Stimulated activated CD4-positive, alpha-beta T cell treated with anti-CD3 and anti-CD28 coated beads, Interleukin-1b, Interleukin-23, amount 100 ng/mL, for 48 hours (primary cell): Measurements from ENCODE around the gene TWNK.
"Not testable (repeated sequence)": the region's sequence is repeated elsewhere in the genome, so short reads cannot be mapped to it uniquely, and the experiment has no call there.

Experiments used
- DNase-seq: peaks from one replicate; pipeline ENCODE4 v3.0.0-alpha.2; 2020

The TWNK gene

GRCh38 chr10:101032637-101033224, 45.4 kb downstream of the TWNK start:
- peak; percentile 60 for DNase-seq

GRCh38 chr10:101033276-101033675, 45.9 kb downstream of the TWNK start:
- no peak for DNase-seq

DNA sequence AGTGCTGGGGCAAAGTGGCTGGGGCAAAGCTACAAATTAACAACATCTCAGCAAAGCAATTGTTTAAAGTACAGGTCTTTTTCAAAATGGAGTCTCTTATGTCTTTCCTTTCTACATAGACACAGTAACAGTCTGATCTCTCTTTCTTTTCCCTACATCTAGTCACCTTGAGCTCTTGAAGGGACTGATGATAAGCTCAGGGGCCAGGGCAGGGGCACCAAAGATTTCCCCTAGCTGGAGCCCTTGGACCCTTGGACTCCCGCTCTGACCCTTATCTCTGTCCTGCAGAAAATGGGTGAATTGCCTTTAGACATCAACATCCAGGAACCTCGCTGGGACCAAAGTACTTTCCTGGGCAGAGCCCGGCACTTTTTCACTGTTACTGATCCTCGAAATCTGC, 47.1 kb downstream of the TWNK start:
- not testable (repeated sequence) for DNase-seq

GRCh38 chr10:101035314-101035713, 48.0 kb downstream of the TWNK start:
- DNase-seq = no peak

DNA sequence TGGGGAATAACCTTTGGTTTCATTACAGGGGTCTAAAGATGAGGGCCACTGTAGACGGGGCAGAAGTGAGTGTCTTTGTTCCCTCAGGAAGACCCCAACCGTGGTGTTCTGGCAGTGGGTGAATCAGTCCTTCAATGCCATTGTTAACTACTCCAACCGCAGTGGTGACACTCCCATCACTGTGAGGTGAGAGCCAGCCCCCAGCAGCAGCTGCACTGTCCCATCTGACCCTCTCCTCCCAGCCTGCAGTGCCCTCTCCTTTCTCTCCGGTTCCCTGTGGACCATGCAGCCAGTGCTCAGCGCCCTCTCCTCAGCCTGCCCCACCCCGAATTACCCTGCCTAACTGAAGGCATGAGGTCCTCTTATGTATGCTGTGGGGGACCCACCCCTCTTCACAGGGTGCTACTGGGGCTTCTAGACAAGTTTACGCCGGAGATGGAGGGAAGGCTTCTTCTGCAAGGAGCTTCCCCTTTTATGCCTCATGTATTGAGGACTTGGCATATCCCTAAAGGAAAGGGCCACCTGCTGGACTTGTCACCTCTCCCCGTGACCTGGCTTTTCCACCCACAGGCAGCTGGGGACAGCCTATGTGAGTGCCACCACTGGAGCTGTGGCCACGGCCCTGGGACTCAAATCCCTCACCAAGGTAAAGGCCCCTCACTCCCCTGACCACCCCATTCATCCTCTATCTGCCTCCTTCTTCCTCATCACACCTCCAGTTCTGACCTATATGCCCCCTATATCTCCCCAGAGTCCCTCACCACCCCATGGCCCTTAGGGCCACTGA, 48.8 kb downstream of the TWNK start:
- no peak for DNase-seq

DNA sequence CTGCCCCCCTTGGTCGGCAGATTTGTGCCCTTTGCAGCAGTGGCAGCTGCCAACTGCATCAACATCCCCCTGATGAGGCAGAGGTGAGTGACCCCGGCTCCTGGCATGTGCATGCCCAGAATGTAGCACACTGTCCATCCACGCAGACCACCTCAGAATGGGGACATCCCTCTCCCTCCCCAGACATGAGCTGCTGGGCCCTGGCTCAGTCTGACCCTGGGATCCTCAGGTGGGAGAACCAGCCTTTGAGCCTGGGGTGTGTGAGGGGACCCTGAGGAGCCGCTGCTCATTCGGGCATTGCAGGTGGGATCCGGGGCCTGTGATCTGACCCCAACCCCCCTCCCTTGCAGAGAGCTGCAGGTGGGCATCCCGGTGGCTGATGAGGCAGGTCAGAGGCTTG, 49.4 kb downstream of the TWNK start:
- DNase-seq = no peak

GRCh38 chr10:101038484-101038883, 51.1 kb downstream of the TWNK start:
- no peak for DNase-seq

DNA sequence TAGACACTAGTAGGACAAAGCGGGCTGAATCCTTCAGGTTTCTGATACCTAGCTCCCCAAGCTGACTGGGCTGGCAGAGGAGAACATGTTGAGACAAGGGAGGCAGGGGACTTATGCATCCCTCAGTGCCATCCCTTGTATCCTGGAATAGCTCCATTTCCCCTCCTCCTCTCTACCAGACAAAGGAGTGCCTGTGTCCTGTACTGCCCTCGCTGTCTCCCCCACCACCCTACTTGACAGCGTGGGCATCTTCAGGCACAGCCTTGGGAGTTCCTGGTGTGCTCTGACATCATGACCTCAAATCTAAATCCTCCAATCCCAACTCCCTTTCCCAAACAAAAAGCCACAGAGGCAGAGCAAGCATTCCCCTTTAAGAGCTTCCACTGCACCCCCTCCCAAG, 52.7 kb downstream of the TWNK start:
- DNase-seq = no peak

DNA sequence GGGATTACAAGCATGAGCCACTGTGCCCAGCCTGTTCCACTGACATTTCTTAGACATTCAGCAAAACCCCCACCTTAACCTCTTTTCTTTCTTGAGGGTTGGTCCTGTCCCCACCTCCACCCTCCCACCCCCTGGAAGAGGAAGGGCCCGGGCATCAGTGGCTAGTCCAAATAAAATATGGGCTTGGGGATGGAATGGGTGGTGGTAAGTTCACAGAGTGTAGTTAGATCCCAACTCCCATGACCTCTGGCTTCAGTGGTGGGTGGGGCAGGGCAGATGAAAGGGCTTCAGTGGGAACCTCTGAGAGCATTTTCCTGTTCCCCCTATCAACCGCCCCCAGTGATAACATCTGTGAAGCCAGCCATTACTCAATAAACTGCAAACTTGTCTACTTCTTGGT, 53.5 kb downstream of the TWNK start:
- DNase-seq = no peak

DNA sequence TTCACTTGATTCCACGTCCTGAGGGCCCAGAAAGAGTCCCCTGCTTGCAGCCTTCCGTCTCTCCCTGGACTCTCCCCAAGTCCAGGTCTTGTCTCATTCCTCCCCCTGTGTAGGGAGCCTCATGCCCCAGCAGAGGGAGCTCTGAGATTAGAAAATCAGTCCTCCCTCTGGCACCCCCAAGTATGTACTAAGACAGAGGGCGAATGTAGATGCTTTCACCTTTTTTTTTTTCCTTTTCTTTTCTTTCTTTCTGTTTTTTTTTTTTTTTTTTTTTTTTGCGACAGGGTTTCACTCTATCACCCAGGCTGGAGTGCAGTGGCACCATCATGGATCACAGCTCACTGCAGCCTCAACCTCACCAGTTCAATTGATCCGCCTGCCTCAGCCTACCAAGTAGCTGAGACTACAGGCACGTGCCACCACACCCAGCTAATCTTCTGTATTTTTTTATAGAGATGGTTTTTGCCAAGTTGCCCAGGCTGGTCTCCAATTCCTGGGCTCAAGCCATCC, 54.0 kb downstream of the TWNK start:
- peak; percentile 72 for DNase-seq

DNA sequence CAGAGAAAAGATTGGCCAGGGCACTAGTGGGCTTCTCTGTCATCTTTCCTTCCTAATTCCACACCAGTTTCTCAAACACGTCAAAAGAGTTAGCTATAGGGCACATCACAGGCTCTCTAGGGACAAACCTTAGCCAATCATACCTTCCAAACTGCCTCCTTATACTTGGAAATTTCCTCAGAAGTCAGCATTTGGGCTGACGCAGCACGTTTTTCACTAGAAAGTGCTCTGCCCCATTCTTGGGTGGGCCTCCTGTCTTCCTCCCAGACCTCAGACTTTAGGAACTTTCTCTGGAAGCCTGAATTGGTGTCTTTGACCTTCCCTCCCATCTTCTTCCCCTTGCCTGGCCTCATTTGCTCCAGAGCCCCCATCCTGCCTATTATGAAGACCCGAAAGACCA, 54.8 kb downstream of the TWNK start:
- DNase-seq = no peak

GRCh38 chr10:101042667-101043362, 55.5 kb downstream of the TWNK start:
- peak; percentile 91 for DNase-seq

- DNase-seq = no peak
Observed at GRCh38 chr10:101043363-101043707, 56.0 kb downstream of the TWNK start.
